DMS53 treated with DMSO at 0.1 percent for 48 hours (cell line): Measurements from ENCODE around the gene LCE7A.

Experiments
- DNase-seq: peaks from one replicate; lab custom pipeline; 2025; ENCODE audit not compliant: unreplicated experiment; lab: John Stamatoyannopoulos, UW

The LCE7A gene

GRCh38 chr1:152859696-152860095 is at the start of gene LCE7A:
LCE7A (plus strand) TSS chr1:152859996; CDS start chr1:152860698, 702 bp downstream.
- DNase-seq = no peak

- no peak for DNase-seq
Measured at GRCh38 chr1:152811050-152811449, 48.7 kb upstream of the LCE7A start.

- DNase-seq = no peak
Measured at GRCh38 chr1:152811671-152812070, 48.1 kb upstream of the LCE7A start, which contains the start of gene LCE1B. LCE1B (plus strand) TSS chr1:152811971; CDS start chr1:152812447, 476 bp downstream.

- no peak for DNase-seq
Measured at GRCh38 chr1:152817309-152817708, 42.5 kb upstream of the LCE7A start.

GRCh38 chr1:152823294-152823693 is 36.5 kb upstream of the LCE7A start:
- DNase-seq = no peak

- no peak for DNase-seq
Measured at GRCh38 chr1:152824964-152825363, 34.8 kb upstream of the LCE7A start.

GRCh38 chr1:152827173-152827572 is 32.6 kb upstream of the LCE7A start, which contains the start of gene LCE1A:
LCE1A (plus strand) TSS chr1:152827473; CDS start chr1:152827473, 0 bp downstream.
- no peak for DNase-seq

GRCh38 chr1:152836870-152837269 is 22.9 kb upstream of the LCE7A start:
- DNase-seq = no peak

GRCh38 chr1:152842556-152842955 is 17.2 kb upstream of the LCE7A start, which contains the start of gene LCE6A:
LCE6A (plus strand) TSS chr1:152842856; CDS start chr1:152843521, 665 bp downstream.
- no peak for DNase-seq

- DNase-seq = no peak
Measured at GRCh38 chr1:152855661-152856060, 4.1 kb upstream of the LCE7A start.

- DNase-seq = no peak
Measured at GRCh38 chr1:152858062-152858461, 1.7 kb upstream of the LCE7A start.

GRCh38 chr1:152860129-152860528 is 333 bp downstream of the LCE7A start:
- no peak for DNase-seq

GRCh38 chr1:152861374-152861773 is 1.6 kb downstream of the LCE7A start:
- DNase-seq = no peak

- DNase-seq = no peak
Measured at GRCh38 chr1:152864443-152864842, 4.6 kb downstream of the LCE7A start.

- DNase-seq = no peak
Measured at GRCh38 chr1:152866321-152866720, 6.5 kb downstream of the LCE7A start.

- peak; percentile 41 for DNase-seq
Measured at GRCh38 chr1:152869808-152870419, 10.1 kb downstream of the LCE7A start.

- no peak for DNase-seq
Measured at GRCh38 chr1:152870831-152871730, 11.3 kb downstream of the LCE7A start.

GRCh38 chr1:152871731-152872126 is 11.9 kb downstream of the LCE7A start:
- DNase-seq = no peak

GRCh38 chr1:152873495-152873894 is 13.7 kb downstream of the LCE7A start:
- DNase-seq = no peak

GRCh38 chr1:152876827-152877226 is 17.0 kb downstream of the LCE7A start:
- DNase-seq = no peak

GRCh38 chr1:152878042-152878441 is 18.2 kb downstream of the LCE7A start, which contains the start of gene SMCP:
SMCP (plus strand) TSS chr1:152878322; CDS start chr1:152884423, 6,101 bp downstream.
- DNase-seq = no peak
